Right renal pelvis (tissue), 4 donors: Measurements from ENCODE around the gene TEX22. TPM values are rescaled to one million over a fixed set of nuclear protein-coding genes. Genes with fewer than 3 reads are reported as not detected.

Experiments used
- DNase-seq, 4 donors: peaks; one replicate each; pipeline ENCODE4 v3.0.0-alpha.2; 2013; ENCODE audit warnings: low read depth in 4 of 4, low spot score in 3 of 4, missing footprints in 1 of 4
- polyA plus RNA-seq, 4 donors: library from polyadenylated mRNA; unstranded; fragments of 120-200 nt; gene quantifications; one replicate each; pipeline ENCODE4 v1.2.1, GENCODE V29; 2013; ENCODE audit not compliant: insufficient read length in 4 of 4

Gene TEX22
- polyA plus RNA-seq, 4 donors = 1.0 to 2.4 (median 1.9) TPM

- DNase-seq = no peak
These were observed 54.6 kb downstream of the TEX22 start for GRCh38 chr14:105452963-105453362.

DNA sequence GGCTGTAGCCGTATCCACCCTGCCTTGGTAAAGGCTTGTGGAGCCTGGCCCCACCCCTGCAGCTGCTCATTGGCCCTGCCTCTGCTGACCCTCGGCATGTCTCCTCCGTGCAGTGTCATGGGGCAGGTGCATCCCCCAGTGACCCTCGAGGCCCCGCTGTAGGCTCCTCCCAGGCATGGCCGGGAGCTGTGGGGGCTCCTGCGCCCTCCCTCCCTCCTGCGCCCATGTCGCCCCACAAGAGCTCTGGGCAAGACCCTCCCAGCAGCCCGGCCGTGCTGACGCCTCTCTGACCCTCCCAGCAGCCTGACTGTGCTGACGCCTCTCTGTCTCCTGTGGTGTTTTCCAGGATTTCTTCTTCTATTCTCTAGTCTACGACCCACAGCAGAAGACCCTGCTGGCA lies 55.5 kb downstream of the TEX22 start:
- no peak for DNase-seq

DNA sequence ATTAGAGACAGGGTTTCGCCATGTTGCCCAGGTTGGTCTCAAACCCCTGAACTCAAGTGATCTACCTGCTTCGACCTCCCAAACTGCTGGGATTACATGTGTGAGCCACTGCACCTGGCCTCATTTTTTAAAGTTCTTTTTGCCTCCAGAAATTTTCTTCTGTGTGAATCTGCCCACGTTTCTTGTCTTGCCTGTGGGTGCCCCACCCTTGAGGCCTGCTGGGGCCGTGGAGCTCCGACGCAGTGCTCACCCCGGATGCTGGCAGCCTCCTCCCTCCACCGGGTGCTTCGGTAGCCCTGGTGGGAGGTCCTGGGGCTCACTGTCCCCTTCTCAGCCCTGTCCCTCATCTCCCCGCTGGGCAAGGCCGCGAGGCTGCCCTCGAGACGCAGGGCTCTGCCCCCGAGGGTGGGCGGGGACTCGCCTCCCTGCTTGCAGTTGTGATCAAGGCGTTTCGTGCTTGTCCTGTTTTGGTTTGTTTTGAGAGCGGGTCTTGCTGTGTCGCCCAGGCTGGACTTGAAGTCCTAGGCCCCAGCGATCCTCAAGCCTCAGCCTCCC lies 56.8 kb downstream of the TEX22 start:
- no peak for DNase-seq

DNA sequence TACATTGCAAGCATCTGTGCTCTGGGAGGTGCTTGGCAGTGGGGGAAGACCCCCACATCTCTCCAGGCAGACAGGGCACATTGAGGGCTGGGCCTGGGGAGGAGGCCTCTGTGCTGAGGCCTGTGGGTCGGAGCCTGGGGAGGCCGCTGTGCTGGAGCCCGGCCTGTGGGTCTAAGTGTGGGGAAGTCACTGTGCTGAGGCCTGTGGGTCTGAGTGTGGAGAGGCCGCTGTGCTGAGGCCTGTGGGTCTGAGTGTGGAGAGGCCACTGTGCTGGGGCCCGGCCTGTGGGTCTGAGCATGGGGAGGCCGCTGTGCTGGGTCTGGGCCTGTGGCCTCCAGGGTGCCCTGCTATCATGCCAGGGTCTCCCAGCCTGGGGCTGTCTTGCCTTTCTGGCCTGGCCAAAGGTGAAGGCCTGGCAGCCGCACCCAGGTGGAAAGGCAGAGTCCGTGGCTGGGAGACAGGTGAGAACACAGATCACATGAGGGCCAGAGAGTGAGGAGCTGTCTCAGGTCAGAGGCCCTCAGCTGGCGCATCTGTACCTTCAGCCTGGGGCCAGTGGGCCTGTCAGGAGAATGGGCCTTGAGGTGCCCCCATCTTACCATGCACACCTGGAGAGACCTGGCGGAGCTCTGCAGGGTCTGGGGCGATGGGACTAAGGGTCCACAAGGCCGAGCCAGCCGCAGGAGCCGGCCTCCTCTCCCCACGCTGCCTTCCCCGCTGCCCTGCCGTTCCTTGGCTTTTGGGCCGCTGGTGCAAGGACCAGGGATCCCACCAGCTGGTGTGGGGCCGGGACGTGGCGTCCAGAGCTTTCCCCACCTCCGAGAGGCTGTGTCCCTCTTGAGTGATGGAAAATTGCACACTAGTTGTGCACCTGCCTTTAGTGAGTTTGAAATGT lies 57.7 kb downstream of the TEX22 start:
- no peak for DNase-seq

DNA sequence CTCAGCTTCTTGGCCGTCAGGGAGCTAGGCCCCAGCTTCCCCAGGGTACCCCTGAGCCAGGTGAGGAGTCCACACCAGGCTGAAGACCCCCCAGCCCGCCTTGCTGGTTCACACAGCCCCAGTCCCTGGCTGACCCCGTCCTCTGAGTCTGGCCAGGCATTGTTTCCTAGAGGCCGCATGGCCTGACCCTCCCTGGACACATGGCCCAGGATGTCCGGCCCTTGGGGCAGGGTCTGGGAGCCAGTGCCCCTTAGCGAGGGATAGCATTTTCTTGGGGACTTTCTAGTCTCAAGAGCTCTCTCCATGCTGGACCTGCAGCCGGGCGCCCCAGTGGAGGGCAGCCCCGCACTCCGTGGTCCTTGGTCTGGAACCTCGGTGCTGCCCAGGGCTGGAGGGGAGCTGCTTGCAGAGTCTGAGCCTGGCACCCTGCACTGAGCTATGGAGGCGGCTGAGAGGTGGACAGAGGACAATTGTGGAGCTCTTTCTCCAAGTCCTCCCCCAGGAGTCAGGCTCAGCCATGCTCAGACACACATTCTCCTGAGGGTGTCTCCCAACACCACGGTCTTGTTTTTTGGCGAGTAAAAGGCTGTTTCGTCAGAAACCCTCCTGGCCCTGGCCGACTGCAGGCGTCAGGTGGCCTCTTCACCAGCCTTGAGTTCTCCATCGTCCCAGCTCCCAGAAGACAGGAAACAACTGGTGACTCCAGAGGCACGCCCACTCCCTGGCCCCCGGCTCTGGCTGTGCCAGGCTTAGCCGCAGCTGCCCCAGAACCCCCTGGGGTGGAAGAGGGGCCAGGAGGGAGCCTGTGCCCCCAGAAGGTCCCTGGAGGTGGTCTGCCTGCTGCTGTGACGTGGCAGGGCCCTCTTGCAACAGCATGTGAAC lies 58.6 kb downstream of the TEX22 start:
- no peak for DNase-seq

DNA sequence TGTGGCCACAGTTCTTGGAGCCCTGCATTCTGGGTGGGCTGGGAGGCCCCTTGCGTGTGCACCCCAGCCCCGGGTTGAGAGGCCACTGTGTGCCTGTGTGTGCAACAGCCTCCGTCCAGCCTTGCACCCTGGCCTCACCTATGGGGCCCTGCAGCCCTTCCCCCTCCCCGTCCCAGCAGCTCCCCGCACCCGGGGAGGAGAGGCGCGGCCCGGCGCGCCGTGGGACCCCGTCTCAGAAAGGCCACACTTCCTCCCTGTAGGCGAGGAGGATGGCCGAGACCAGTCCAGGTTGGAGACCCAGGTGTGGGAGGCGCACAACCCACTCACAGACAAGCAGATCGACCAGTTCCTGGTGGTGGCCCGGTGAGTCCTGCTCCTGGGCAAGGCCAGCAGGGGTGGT lies 59.7 kb downstream of the TEX22 start:
- DNase-seq = no peak

DNA sequence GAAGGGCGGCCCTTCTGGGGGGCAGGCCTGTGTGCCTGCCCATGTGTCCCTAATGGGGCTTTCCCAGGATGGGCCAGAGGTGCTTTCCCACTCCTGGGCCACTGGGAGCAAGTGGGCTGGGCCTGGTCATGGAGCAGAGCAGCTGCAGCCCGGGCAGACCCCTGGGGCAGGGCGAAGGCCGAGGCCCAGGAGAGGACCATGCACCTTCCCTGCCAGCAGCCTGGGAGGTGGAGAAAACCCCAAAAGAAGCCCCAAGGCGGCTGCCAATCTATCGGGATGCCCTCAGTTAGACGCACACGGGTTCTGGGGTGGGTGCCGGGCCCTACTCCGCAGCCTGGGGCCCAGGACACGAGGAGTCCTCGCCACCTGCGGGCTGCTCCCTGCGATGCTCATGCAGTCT lies 60.2 kb downstream of the TEX22 start:
- no peak for DNase-seq

GRCh38 chr14:105460116-105460515 lies 61.8 kb downstream of the TEX22 start:
- DNase-seq = no peak

- DNase-seq = no peak
These were observed 62.3 kb downstream of the TEX22 start for GRCh38 chr14:105460616-105461015.

DNA sequence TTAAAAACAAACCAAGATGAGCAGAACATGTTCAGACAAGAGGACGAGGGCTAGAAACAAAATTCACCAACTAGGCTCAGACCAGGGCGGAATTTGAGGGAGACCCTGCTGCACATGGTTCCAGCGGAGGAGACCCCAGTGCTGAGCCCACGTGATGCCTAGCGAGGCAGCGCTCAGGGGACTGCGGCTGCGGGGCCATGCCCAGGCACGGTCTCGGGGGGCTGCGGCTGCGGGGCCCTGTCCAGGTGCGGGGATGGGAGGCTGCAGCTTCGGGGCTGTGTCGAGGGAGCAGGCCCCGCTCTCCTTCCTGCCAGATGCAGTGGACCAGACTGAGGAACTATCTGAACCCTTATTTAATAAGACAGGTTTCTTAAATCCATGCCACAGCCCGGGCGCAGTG lies 63.6 kb downstream of the TEX22 start:
- no peak for DNase-seq

Other genes starting within 250 kb of the TEX22 start
- gene JAG2, start 229.8 kb upstream of the TEX22 start, polyA plus RNA-seq = 10 to 100 TPM in 1 of 4 donors, 1 to 10 TPM in 3; 7.3 to 11.7 (median 9.5) TPM
- 10 to 100 TPM; 25.9 to 35.2 (median 27.0) TPM for gene NUDT14, start 217.2 kb upstream of the TEX22 start, polyA plus RNA-seq
- 10 to 100 TPM; 32.2 to 42.4 (median 37.6) TPM for gene BTBD6, start 150.0 kb upstream of the TEX22 start, polyA plus RNA-seq
- gene BRF1, start 97.5 kb upstream of the TEX22 start, polyA plus RNA-seq = 10 to 100 TPM; 27.1 to 34.1 (median 28.7) TPM
- 10 to 100 TPM; 59.3 to 72.4 (median 62.6) TPM for gene PACS2, start 83.8 kb upstream of the TEX22 start, polyA plus RNA-seq
- 100 to 1,000 TPM in 3 of 4 donors, 10 to 100 TPM in 1; 96.2 to 125 (median 106) TPM for gene MTA1, start 21.3 kb downstream of the TEX22 start, polyA plus RNA-seq
- gene CRIP2, start 76.3 kb downstream of the TEX22 start, polyA plus RNA-seq = 100 to 1,000 TPM; 121 to 196 (median 128) TPM
- 10 to 100 TPM; 27.1 to 44.2 (median 36.0) TPM for gene CRIP1, start 88.3 kb downstream of the TEX22 start, polyA plus RNA-seq
- gene TEDC1, start 92.7 kb downstream of the TEX22 start, polyA plus RNA-seq = 10 to 100 TPM in 1 of 4 donors, 1 to 10 TPM in 3; 5.7 to 11.4 (median 7.1) TPM
- gene TMEM121, start 128.0 kb downstream of the TEX22 start, polyA plus RNA-seq = 1 to 10 TPM; 2.1 to 7.4 (median 2.6) TPM